GM18526 (cell line): ENCODE data around the gene IL24.

ENCODE experiments used
- POLR2A ChIP-seq: IDR thresholded peaks from 3 replicates; pipeline ENCODE4 v1.6.1; 2011; ENCODE audit not compliant: insufficient read length; ENCODE audit errors: extremely low read depth

The IL24 gene

DNA sequence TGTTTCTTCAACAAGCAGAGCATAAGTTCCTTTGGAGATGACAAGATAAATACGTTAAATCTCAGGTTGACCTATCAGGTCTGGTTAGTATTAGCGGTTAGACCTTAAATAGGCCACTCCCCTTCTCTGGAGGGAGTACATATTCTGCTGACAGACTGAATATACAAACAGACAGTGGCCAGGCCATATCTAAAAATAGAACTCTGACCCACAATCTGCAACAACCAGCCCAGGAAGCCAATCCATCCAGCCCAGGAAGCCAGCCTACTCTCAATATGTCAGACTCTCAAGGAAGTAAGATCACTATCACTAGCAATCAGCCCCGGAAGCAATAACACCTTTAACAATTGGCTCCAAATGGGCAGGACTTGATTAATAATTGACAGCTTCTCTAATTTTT, 25.1 kb upstream of the IL24 start:
- no peak for TF ChIP-seq POLR2A

DNA sequence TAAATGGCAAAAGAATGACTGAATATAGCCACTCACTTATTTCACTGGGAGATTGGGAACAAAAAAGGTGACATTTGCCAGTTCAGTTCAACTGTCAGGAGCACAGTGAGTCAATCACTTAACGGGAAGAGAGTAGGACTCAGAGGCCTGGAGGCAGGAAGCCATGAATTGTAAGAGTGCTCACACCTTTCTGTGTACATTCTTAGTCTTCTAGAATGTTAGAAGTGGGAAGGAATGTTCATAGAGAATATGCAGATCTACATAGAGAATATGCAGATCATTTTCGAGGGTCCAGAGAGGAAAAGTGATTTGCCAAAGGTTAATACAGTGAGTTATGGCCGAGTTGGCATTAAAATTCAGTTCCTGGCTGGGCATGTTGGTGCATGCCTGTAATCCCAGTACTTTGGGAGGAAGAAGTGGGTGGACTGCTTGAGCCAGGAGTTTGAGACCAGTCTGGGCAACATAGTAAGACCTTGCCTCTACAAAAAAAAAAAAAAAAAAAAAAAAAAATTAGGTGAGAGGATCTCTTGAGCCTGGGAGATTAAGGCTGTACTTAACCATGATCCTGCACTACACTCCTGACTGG, 23.5 kb upstream of the IL24 start:
- TF ChIP-seq POLR2A: no peak

DNA sequence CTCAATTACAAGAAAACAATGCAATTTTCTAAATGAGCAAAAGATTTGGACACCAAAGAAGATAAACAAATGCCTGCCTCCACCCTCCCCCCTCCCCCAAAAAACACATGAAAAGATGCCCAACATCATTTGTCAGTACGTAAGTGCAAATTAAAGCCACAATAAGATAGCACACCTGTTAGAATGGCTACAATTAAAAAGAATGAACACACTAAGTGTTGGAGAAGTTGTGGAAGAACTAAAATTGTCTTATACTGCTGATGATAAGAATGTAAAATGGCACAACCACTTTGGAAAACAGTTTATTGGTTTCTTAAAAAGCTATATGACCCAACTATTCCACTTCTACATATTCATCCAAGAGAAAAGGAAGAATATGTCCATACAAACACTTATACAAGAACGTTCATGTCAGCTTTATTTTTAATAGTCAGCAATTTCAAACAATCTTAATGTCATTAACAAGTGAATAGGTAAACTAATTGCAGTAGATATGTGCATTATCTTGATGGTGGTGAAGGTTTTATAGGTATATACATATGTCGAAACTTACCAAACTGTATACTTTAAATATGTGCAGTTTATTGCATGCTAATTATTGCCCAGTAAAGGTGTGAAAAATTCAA, 21.4 kb upstream of the IL24 start:
- no peak for TF ChIP-seq POLR2A

DNA sequence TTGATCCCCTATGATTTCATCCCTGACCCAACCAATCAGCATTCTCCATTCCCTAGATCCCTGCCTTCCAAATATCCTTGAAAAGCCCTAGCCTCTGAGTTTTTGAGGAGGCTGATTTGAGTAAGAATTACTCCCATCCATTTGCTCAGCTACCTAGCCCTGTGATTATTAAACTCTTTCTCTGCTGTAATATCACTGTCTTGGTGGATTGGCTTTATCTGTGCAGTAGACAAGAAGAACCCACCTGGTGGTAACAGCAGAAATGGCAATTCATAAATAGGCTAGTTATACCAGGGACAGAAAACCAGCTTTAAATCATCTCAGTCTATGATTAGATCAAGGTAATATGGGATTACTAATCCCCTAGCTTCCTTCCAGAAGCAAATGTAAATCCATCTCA, 18.8 kb upstream of the IL24 start:
- TF ChIP-seq POLR2A: no peak

DNA sequence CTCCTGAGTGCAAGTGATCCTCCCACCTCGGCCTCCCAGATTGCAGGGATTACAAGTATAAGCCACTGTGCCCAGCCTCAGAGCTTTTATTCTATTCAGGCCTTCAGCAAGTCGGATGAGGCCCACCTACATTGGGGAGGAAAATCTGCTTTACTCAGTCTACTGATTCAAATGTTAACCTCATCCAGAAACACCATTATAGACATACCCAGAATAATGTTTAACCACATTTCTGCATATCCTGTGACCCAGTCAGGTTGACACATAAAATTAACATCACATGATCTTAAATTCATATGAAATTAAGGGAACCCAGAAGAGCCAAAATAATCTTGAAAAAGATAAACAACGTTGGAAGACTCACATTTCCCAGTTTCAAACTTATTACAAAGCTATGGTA, 16.9 kb upstream of the IL24 start:
- no peak for TF ChIP-seq POLR2A

DNA sequence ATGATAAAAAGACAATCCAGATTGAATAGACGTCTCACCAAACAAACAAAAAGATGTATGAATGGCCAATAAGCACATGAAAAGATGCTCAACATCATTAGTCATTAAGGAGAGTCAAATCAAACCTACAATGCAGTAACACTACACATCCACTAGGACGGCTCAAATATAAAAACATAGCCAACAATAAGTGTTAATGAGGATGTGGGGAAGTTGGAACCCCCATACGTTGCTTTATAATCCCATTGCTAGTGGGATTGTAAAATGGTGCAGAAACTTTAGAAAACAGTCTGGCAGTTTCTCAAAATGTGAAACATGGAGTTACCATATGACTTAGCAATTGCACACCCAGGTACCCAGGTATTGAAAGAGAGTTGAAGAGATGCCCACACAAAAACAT, 14.7 kb upstream of the IL24 start:
- no peak for TF ChIP-seq POLR2A

DNA sequence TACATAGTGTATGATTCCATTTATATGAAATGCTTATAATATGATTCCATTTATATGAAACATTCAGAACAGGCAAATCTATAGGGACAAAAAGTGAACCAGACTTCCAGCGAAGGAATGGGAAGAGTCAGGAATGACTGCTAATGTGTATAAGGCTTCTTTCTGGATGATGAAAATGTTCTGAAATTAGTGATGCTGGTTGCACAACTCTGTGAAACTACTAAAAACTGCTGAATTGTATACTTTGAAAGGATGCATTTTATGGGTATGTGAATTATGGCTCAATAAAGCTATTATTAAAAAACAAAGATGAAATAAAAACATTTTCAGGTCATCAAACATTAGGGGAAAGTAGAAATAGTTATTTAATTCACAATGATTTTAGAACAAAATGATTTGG, 14.1 kb upstream of the IL24 start:
- no peak for TF ChIP-seq POLR2A

DNA sequence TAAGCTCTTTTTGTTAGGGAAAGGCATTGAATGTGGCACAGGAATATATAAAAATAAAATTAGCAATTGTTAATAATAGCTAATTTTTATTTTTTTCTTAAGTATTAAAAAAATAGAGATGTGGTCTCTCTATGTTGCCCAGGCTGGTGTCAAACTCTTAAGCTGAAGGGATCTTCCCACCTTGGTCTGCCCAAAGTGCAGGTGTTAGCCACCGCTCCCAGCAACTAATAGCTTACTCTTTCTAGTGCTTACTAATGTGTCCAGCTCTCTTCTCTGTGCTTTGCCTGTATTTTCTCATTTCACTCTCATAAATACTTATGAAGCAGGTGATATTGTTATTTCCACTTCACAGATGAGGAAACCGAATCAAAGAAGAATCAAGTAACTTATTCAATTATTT, 13.4 kb upstream of the IL24 start:
- TF ChIP-seq POLR2A: no peak

DNA sequence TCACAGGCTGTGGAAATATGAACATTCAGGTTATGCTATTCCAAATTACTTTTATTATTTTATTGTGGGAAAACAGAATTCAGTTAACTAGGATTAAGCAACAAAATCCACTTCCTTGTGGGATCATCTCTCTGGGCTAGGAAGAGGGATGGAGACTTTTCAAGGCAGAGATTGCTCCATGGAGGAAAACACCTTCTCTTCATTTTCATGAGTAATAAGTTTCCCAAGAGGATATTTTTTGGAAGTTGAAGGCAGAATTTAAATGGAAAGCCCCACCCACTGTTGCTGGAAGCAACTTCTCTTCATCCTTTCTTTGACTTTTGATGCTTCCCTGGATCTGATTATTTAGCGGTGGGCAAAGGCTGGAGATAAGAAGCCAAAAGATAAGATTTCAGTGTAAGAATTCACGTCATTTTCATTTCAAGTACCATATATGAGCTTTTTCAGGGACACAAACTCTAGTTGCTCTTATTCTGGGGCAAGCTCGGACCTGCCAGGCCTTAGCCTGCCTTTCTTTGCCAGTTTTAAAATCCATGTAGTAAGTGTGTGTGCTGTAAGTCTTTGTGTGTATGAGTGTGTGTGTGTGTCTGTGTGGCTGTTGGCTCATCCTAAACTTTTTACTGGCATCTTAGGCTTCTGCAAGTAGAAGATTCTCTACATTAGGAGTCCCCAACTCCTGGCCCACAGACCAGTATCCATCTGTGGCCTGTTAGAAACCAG, 11.7 kb upstream of the IL24 start:
- TF ChIP-seq POLR2A: no peak

DNA sequence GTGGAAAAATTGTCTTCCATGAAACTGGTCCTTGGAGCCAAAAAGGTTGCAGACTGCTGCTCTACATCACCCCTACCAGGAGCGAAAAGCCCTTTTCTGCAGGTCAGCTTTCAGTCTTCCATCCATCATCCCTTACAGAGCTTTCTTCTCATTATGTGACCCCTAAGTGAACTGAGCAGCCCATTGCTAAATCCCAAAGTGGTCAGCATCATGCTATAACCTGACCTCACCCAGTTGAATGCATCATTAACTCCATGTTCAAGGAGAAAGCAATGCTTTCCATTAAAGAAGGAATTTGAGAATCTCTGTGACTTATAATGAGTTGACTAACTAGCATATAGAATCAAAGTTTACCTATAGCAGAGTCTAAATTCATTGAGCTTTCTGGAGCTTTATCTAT, 10.4 kb upstream of the IL24 start:
- no peak for TF ChIP-seq POLR2A

DNA sequence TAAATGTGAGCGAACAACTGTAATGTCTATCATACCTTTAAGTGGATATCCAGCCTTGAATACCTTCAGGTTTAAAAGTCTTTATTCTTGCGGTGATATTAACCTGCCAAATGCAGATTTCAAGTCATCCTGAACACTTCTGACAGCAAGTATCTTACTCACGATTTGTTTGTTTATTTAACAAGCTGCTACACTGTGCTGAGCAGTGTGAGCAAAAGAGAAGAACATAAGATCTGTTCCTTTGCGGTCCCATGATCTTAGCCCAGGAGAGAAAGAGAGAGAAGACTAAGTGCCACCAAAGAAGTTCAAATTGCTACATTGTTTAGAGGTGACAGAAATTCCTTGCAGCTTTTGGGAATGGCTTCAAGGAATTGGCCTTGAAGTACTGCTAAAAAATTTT, 9.5 kb upstream of the IL24 start:
- no peak for TF ChIP-seq POLR2A

DNA sequence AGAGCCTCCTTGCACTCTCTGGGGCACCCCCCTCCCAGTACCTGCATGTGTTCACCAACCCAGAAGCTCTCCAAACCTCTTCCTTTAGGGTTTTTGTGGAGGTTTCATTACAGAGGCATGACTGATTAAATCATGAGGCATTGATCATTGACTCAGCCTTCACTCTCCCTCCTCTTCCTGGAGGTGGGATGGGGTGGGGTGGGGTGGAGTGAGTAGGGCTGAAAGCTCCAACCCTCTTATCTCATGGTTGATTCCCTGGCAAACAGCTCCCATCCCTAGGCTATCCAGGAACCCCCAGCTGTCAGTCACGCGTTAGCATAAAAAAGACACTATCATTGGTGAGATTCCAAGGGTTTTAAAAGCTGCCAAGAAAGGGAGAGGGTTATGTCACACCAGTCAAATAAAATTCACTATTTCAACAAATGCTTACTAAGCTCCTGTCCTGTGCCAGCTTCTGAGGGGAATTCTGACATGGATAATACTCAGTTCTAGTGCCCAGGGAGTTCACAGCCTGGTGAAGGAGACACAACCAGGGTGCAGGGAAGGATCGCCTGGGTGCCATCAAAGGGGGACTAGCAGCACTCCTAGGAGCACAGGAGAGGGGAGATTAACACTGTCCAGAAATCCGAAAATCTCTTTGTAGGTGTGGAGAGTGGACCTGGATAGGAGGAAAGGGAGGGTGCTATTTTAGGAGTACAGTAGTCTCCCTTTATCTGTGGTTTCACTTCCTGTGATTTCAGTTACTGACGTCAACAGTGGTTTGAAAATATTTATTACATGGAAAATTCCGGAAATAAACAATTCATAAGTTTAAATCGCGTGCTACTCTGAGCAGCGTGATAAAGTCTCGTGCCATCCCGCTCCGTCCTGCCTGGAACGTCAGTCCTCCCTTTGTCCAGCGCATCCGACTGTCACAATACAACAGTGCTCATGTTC, 6.8 kb upstream of the IL24 start:
- no peak for TF ChIP-seq POLR2A

DNA sequence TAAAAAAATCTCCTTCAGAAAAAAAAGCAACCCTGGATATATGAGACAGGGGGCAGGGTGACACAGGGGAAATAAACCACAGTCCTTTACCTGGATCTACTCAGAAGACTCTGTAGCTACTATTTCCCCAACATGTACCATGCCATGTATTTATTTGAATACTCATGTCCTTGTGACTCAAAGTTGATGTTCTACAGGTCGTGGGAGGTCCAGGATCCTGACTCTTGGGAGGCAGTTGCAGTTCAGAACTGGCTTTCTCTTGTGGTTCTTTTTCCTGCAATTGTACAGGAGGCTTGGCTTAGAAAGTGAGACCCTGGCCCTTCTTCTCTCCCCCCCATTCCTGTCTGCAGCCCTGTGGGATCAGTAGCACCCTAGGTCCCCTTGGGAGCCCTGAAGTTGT, 5.8 kb upstream of the IL24 start:
- TF ChIP-seq POLR2A: no peak

DNA sequence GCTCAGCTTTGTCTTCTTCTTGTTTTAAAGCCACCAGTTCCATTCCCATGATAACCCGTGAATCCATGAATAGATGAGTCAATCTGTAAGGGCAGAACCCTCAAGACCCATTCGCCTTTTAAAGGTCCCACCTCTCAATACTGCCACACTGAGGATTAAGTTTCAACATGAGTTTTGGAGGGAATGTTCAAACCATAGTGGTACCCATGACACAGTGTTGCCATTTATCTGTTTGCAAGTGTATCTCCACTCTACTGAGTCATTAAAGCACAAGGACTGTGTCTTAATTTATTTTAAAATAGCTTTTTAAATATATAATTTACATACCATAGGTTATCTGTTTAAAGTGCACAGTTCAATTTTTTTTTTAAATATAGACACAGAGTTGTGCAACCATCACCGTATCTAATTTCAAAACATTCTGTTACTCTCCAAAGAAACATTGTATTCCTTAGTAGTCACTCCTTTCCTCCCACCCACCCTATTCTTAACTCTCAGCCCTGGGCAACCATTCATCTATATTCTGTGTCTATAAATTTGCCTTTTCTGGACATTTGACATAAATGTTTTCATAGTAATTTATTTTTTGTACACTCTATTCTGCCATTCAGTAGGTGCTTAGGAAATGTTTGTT, 4.8 kb upstream of the IL24 start:
- no peak for TF ChIP-seq POLR2A

DNA sequence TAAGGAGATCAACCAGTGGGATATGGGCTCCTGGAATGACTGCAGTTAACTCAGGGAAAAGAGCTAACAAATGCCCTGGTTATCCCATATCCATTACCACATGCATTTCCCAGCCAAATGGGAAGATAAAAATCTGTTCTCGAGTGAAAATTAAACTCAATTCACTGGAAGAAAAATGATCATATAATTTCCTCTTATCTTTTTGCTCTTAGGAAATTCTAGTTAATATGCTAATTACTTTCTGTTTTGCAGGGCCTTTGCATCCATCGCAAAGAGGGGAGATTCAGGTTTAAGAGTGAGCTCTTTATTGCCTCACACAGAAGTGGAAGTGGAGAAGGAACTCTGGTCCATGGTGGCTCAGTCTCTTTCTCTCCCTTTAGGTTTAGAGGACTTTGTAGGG, 3.9 kb upstream of the IL24 start:
- no peak for TF ChIP-seq POLR2A
